IMR-90 (cell line): ENCODE results near the gene HCRTR1. TPM values are rescaled to one million over a fixed set of nuclear protein-coding genes. Genes with fewer than 3 reads are reported as not detected.

ENCODE experiments used
- ATAC-seq: fragments of 200-7000 bp; cut with Tn5 transposase; 2 replicates; pipeline ENCODE4 v1.9.1; 2020; ENCODE audit warnings: low read depth, mild to moderate bottlenecking, moderate library complexity
- BruUV-seq: library from RNA; stranded (reverse); fragments of 400-500 nt; replicated peaks from 2 replicates; lab custom pipeline; 2021; lab: Mats Ljungman, UMichigan
- CTCF ChIA-PET: fragments of 300-600 bp; formaldehyde crosslinking; extraction: SDS; loops from one replicate; lab custom pipeline; 2021; ENCODE audit warnings: antibody characterized with exemption; lab: Yijun Ruan, JAX
- POLR2A ChIA-PET: fragments of 300-600 bp; sonication (Branson Sonifier 250); formaldehyde crosslinking; loops from one replicate; lab custom pipeline; 2022; ENCODE audit warnings: antibody characterized with exemption; ENCODE audit not compliant: unreplicated experiment; lab: Charles Lee
- DNase-seq: peaks from one replicate; pipeline ENCODE4 v3.0.0; 2013
- H2AFZ ChIP-seq: replicated peaks from 2 replicates; pipeline ENCODE3; 2013; ENCODE audit warnings: low read length, mild to moderate bottlenecking; ENCODE audit not compliant: poor library complexity
- H2AK5ac ChIP-seq: 2 replicates; pipeline ENCODE4 v1.6.1; 2013; ENCODE audit warnings: low read depth, low read length, inconsistent platforms
- H2AK9ac ChIP-seq: replicated peaks from 2 replicates; pipeline ENCODE3; 2013; ENCODE audit warnings: mild to moderate bottlenecking, low read depth, low read length, moderate library complexity; ENCODE audit not compliant: poor library complexity
- H2BK120ac ChIP-seq: 2 replicates; pipeline ENCODE4 v1.6.1; 2013; ENCODE audit warnings: low read depth, low read length, inconsistent platforms
- H2BK15ac ChIP-seq: 3 replicates; pipeline ENCODE4 v1.6.1; 2013; ENCODE audit warnings: low read depth, low read length, inconsistent platforms
- H2BK20ac ChIP-seq: 2 replicates; pipeline ENCODE4 v1.6.1; 2013; ENCODE audit warnings: low read depth, mild to moderate bottlenecking, inconsistent platforms, low read length, moderate library complexity
- H2BK5ac ChIP-seq: 2 replicates; pipeline ENCODE4 v1.6.1; 2013; ENCODE audit warnings: mild to moderate bottlenecking, low read depth, low read length, inconsistent platforms; ENCODE audit not compliant: poor library complexity, severe bottlenecking
- H3K14ac ChIP-seq: replicated peaks from 2 replicates; pipeline ENCODE4 v1.6.1; 2013; ENCODE audit warnings: low read depth, low read length, inconsistent platforms
- H3K18ac ChIP-seq: 2 replicates; pipeline ENCODE4 v1.6.1; 2013; ENCODE audit warnings: low read depth, low read length, control low read depth
- H3K23ac ChIP-seq: 2 replicates; pipeline ENCODE4 v1.6.1; 2013; ENCODE audit warnings: low read depth, low read length, inconsistent platforms
- H3K27ac ChIP-seq: 2 replicates; pipeline ENCODE4 v1.5.1; 2013; ENCODE audit warnings: mild to moderate bottlenecking, control low read depth, low read length; ENCODE audit not compliant: insufficient read depth
- H3K27me3 ChIP-seq: 2 replicates; pipeline ENCODE4 v1.6.1; 2013; ENCODE audit warnings: low read length; ENCODE audit not compliant: control insufficient read depth, insufficient read depth
- H3K36me3 ChIP-seq: 2 replicates; pipeline ENCODE4 v1.6.1; 2013; ENCODE audit warnings: low read length, mixed read lengths; ENCODE audit not compliant: control insufficient read depth, insufficient read depth
- H3K4ac ChIP-seq: 2 replicates; pipeline ENCODE4 v1.6.1; 2013; ENCODE audit warnings: low read depth, low read length, inconsistent platforms
- H3K4me1 ChIP-seq: 2 replicates; pipeline ENCODE4 v1.6.1; 2013; ENCODE audit warnings: low read length, mixed read lengths; ENCODE audit not compliant: control insufficient read depth, insufficient read depth
- H3K4me2 ChIP-seq: 2 replicates; pipeline ENCODE4 v1.6.1; 2013; ENCODE audit warnings: low read depth, mild to moderate bottlenecking, control low read depth, low read length, moderate library complexity
- H3K4me3 ChIP-seq: 2 replicates; pipeline ENCODE4 v1.5.1; 2013; ENCODE audit warnings: low read depth, mild to moderate bottlenecking, control low read depth, low read length, moderate library complexity; ENCODE audit not compliant: insufficient read depth
- H3K56ac ChIP-seq: 2 replicates; pipeline ENCODE4 v1.6.1; 2013; ENCODE audit warnings: low read length, inconsistent platforms; ENCODE audit not compliant: insufficient read depth; ENCODE audit errors: extremely low read depth
- H3K79me1 ChIP-seq, 2 experiments: 2 replicates each; pipeline ENCODE4 v1.6.1; 2013; ENCODE audit warnings: low read length in 2 of 2, inconsistent platforms in 1 of 2, low read depth in 1 of 2
- H3K9ac ChIP-seq: 2 replicates; pipeline ENCODE4 v1.6.1; 2013; ENCODE audit warnings: low read depth, low read length, control low read depth
- H3K9me1 ChIP-seq: 2 replicates; pipeline ENCODE4 v1.6.1; 2013; ENCODE audit warnings: low read length, inconsistent platforms; ENCODE audit not compliant: insufficient read depth
- H3K9me3 ChIP-seq: 2 replicates; pipeline ENCODE4 v1.6.1; 2013; ENCODE audit warnings: low read length; ENCODE audit not compliant: control insufficient read depth, insufficient read depth
- H4K20me1 ChIP-seq: 2 replicates; pipeline ENCODE4 v1.6.1; 2013; ENCODE audit warnings: low read length, inconsistent platforms; ENCODE audit not compliant: insufficient read depth
- H4K5ac ChIP-seq: 2 replicates; pipeline ENCODE4 v1.6.1; 2013; ENCODE audit warnings: mild to moderate bottlenecking, low read depth, low read length, control low read depth
- H4K8ac ChIP-seq, 2 experiments: 2 replicates each; pipeline ENCODE4 v1.6.1; 2013; ENCODE audit warnings: low read depth in 2 of 2, low read length in 2 of 2, control low read depth in 1 of 2, inconsistent platforms in 1 of 2
- H4K91ac ChIP-seq: 2 replicates; pipeline ENCODE4 v1.6.1; 2013; ENCODE audit warnings: low read depth, low read length, inconsistent platforms; ENCODE audit not compliant: insufficient read depth
- BHLHE40 ChIP-seq: fragments of 150-350 bp; IDR thresholded peaks from 2 replicates; pipeline ENCODE4 v1.6.1; 2016; ENCODE audit warnings: mild to moderate bottlenecking, low read depth, low read length
- CEBPB ChIP-seq: IDR thresholded peaks from 2 replicates; pipeline ENCODE4 v1.6.1; 2012; ENCODE audit warnings: low read depth, low read length, improper control_type of control experiment
- CHD1 ChIP-seq: IDR thresholded peaks from 2 replicates; pipeline ENCODE4 v1.6.1; 2012; ENCODE audit warnings: low read depth, low read length, improper control_type of control experiment
- ELK1 ChIP-seq: fragments of 150-350 bp; IDR thresholded peaks from 2 replicates; pipeline ENCODE4 v1.6.1; 2016; ENCODE audit warnings: low read depth, mild to moderate bottlenecking, low read length, moderate library complexity, borderline replicate concordance
- FOS ChIP-seq: fragments of 150-350 bp; IDR thresholded peaks from 2 replicates; pipeline ENCODE4 v1.6.1; 2016; ENCODE audit warnings: low read depth, low read length
- MAZ ChIP-seq: IDR thresholded peaks from 2 replicates; pipeline ENCODE4 v1.6.1; 2012; ENCODE audit warnings: low read depth, mild to moderate bottlenecking, low read length, improper control_type of control experiment, moderate library complexity, borderline replicate concordance
- MXI1 ChIP-seq: IDR thresholded peaks from 2 replicates; pipeline ENCODE4 v1.6.1; 2012; ENCODE audit warnings: low read depth, mild to moderate bottlenecking, low read length, moderate library complexity, borderline replicate concordance
- NFE2L2 ChIP-seq: fragments of 150-350 bp; IDR thresholded peaks from 2 replicates; pipeline ENCODE4 v1.6.1; 2016; ENCODE audit warnings: low read depth, mild to moderate bottlenecking, low read length
- POLR2A ChIP-seq: IDR thresholded peaks from 2 replicates; pipeline ENCODE4 v1.6.1; 2012; ENCODE audit warnings: mild to moderate bottlenecking, low read depth, low read length
- RAD21 ChIP-seq: IDR thresholded peaks from 2 replicates; pipeline ENCODE4 v1.6.1; 2012; ENCODE audit warnings: low read length, improper control_type of control experiment
- RCOR1 ChIP-seq: IDR thresholded peaks from 2 replicates; pipeline ENCODE4 v1.6.1; 2012; ENCODE audit warnings: mild to moderate bottlenecking, low read length, improper control_type of control experiment; ENCODE audit not compliant: insufficient replicate concordance
- SMC3 ChIP-seq: fragments of 150-350 bp; IDR thresholded peaks from 2 replicates; pipeline ENCODE4 v1.6.1; 2016; ENCODE audit warnings: low read depth, mild to moderate bottlenecking, antibody characterized with exemption, low read length, moderate library complexity
- USF2 ChIP-seq: fragments of 150-350 bp; IDR thresholded peaks from 2 replicates; pipeline ENCODE4 v1.6.1; 2017; ENCODE audit warnings: mild to moderate bottlenecking, antibody characterized with exemption, low read length, low read depth
- WGBS, 2 experiments: methylation state at CpG; one replicate each; pipeline versions ENCODE4 v1.1.5 to v1.1.7; 2013; ENCODE audit warnings: missing lambda C conversion rate in 2 of 2; ENCODE audit not compliant: insufficient read length in 1 of 2; ENCODE audit errors: extremely low coverage in 2 of 2; 5-methylcytosine and 5-hydroxymethylcytosine counted together
- dilution Hi-C: fragments of 300-500 bp; cut with HindIII; formaldehyde crosslinking; loops from one replicate; pipeline ENCODE4 v1.14.3; 2018; ENCODE audit warnings: low sequenced_read_pairs; ENCODE audit not compliant: unreplicated experiment
- in situ Hi-C: fragments of 300-500 bp; cut with MboI; formaldehyde crosslinking; loops from 3 replicates; pipeline ENCODE4 v1.14.3; 2019; ENCODE audit warnings: low sequenced_read_pairs, inconsistent platforms, mixed read lengths
- intact Hi-C: fragments of 100-400 bp; cut with micrococcal nuclease; formaldehyde crosslinking; loops from 2 replicates; pipeline ENCODE4 v1.10.0; 2022
- polyA plus RNA-seq, 3 experiments: library from polyadenylated mRNA; depleted of rRNA; stranded (reverse); fragments of >200 nt; gene quantifications; 2 replicates each; pipeline ENCODE4 v1.2.3, GENCODE V29; 2012; ENCODE audit warnings: low replicate concordance in 1 of 3
- total RNA-seq: library from RNA; depleted of rRNA; stranded (reverse); fragments of >200 nt; gene quantifications from 2 replicates; pipeline ENCODE4 v1.2.3, GENCODE V29; 2012

The HCRTR1 gene
- total and polyA plus RNA-seq, 2 of the 4 experiments (the other 2 are of a cell fraction), result not detected

GRCh38 chr1:31607360-31607759, 10.1 kb upstream of the HCRTR1 start:
- H3K4me2 ChIP-seq, result no peak overlapping the region
- WGBS, 2 experiments, result no CpG with 5 or more reads among the region's 5 CpGs
- H2BK120ac ChIP-seq, result no peak overlapping the region
- no peak overlapping the region for H3K4me3 ChIP-seq
- ATAC-seq, result no peak
- no peak overlapping the region for H3K18ac ChIP-seq
- H3K27ac ChIP-seq, result no peak overlapping the region
- in situ Hi-C loops (no loop called here), dilution Hi-C loops (no loop called here), intact Hi-C loops (no loop called here)
- H2AK5ac ChIP-seq, result no peak overlapping the region
- no peak overlapping the region for H2AFZ ChIP-seq
- 0 out of 2 replicates have a peak, but pooled peaks cover 4% of the 10 kb centered on the region for H3K9me1 ChIP-seq
- H3K79me1 ChIP-seq, result no peaks in the 10 kb centered on the region
- no TSS peak for BruUV-seq
- peaks cover 2% of the 10 kb centered on the region; the same call in 1 of the 2 replicates for H3K27me3 ChIP-seq
- H2BK5ac ChIP-seq, result no peak overlapping the region
- no peak overlapping the region for H4K5ac ChIP-seq
- no peaks in the 10 kb centered on the region for H3K36me3 ChIP-seq
- no peak overlapping the region for H2BK15ac ChIP-seq
- H4K20me1 ChIP-seq, result no peaks in the 10 kb centered on the region
- no peak overlapping the region for H2AK9ac ChIP-seq
- no peak overlapping the region for H3K23ac ChIP-seq
- no peaks in the 10 kb centered on the region for H3K9me3 ChIP-seq
- CTCF ChIA-PET, result interaction anchor here (1.1 to 1.9 kb wide), 2 partner anchors 11 to 44 kb away, joined by 3 to 7 read pairs; no protein-coding TSS in a partner anchor
- TF ChIP-seq RAD21, result no peak
- no peak for TF ChIP-seq ELK1
- no peak for TF ChIP-seq BHLHE40
- no peak for TF ChIP-seq POLR2A
- TF ChIP-seq NFE2L2, result no peak
- no peak for TF ChIP-seq CHD1
- no peak for TF ChIP-seq MXI1
- no peak for TF ChIP-seq SMC3
- TF ChIP-seq FOS, result no peak
- no peak for TF ChIP-seq CEBPB
- no peak for TF ChIP-seq MAZ
- no peak for TF ChIP-seq USF2
- no peak for TF ChIP-seq RCOR1
- no peak overlapping the region for H4K91ac ChIP-seq
- no peak for DNase-seq
- H3K56ac ChIP-seq, result no peak overlapping the region
- no peak overlapping the region for H3K14ac ChIP-seq
- no peak overlapping the region for H3K4ac ChIP-seq
- no peaks in the 10 kb centered on the region for H3K4me1 ChIP-seq
- POLR2A ChIA-PET, result no interaction called here
- H3K9ac ChIP-seq, result no peak overlapping the region
- H4K8ac ChIP-seq, result no peak overlapping the region
- H2BK20ac ChIP-seq, result no peak overlapping the region
